BE2C (cell line): Measurements from ENCODE around the gene OSCP1.

Experiments used
- DNase-seq: peaks from one replicate; pipeline ENCODE4 v3.0.0-alpha.2; 2020
- H3K27me3 ChIP-seq: fragments of 250-450 bp; sonication (Bioruptor Pico); 2 replicates; pipeline ENCODE4 v1.5.1; 2020; ENCODE audit warnings: mild to moderate bottlenecking
- H3K36me3 ChIP-seq: fragments of 250-450 bp; sonication (Bioruptor Pico); 2 replicates; pipeline ENCODE4 v1.5.1; 2020; ENCODE audit warnings: mild to moderate bottlenecking
- H3K4me1 ChIP-seq: fragments of 250-450 bp; sonication (Bioruptor Pico); 2 replicates; pipeline ENCODE4 v1.5.1; 2020
- H3K4me3 ChIP-seq: 2 replicates; pipeline ENCODE4 v1.5.1; 2011; ENCODE audit warnings: low read depth, low read length
- H3K9me3 ChIP-seq: fragments of 250-450 bp; sonication (Bioruptor Pico); 2 replicates; pipeline ENCODE4 v1.5.1; 2020
- CTCF ChIP-seq: IDR thresholded peaks from 2 replicates; pipeline ENCODE4 v1.5.1; 2012; ENCODE audit warnings: mild to moderate bottlenecking, low read depth, low read length

The OSCP1 gene

GRCh38 chr1:36453600-36454388, 3.5 kb upstream of the OSCP1 start:
- Histone ChIP-seq H3K4me1 (no peaks in the 10 kb centered on the region), H3K36me3 (peaks cover 8% of the 10 kb centered on the region; the same call in 1 of the 2 replicates)

GRCh38 chr1:36453051-36453450, 2.8 kb upstream of the OSCP1 start:
- Histone ChIP-seq H3K4me1 (no peaks in the 10 kb centered on the region), H3K36me3 (peaks cover 8% of the 10 kb centered on the region; the same call in 1 of the 2 replicates), H3K27me3 (no peaks in the 10 kb centered on the region), H3K4me3 (no peak overlapping the region), H3K9me3 (no peaks in the 10 kb centered on the region)
- TF ChIP-seq CTCF: no peak
- no peak for DNase-seq

More at GRCh38 chr1:36453600-36454388, 3.5 kb upstream of the OSCP1 start:
- no peak overlapping the region for H3K4me3 ChIP-seq
- TF ChIP-seq CTCF: no peak
- H3K9me3 ChIP-seq: no peaks in the 10 kb centered on the region
- DNase-seq: no peak
- H3K27me3 ChIP-seq: no peaks in the 10 kb centered on the region

GRCh38 chr1:36450919-36451305, 661 bp upstream of the OSCP1 start:
- no peaks in the 10 kb centered on the region for H3K9me3 ChIP-seq
- H3K36me3 ChIP-seq: no peaks in the 10 kb centered on the region; the same call in 1 of the 2 replicates
- no peak for TF ChIP-seq CTCF
- H3K4me3 ChIP-seq: peak overlapping the region; percentile 68
- H3K4me1 ChIP-seq: no peaks in the 10 kb centered on the region
- DNase-seq: no peak
- no peaks in the 10 kb centered on the region for H3K27me3 ChIP-seq

GRCh38 chr1:36448530-36449056, 1.7 kb downstream of the OSCP1 start:
- peak; percentile 9; the same call in 1 of the 2 replicates for TF ChIP-seq CTCF
- H3K9me3 ChIP-seq: no peaks in the 10 kb centered on the region
- no peak overlapping the region for H3K4me3 ChIP-seq
- H3K4me1 ChIP-seq: no peaks in the 10 kb centered on the region
- H3K27me3 ChIP-seq: no peaks in the 10 kb centered on the region
- no peak for DNase-seq
- H3K36me3 ChIP-seq: no peaks in the 10 kb centered on the region

GRCh38 chr1:36447450-36447849, 2.8 kb downstream of the OSCP1 start:
- Histone ChIP-seq H3K4me3 (no peak overlapping the region), H3K27me3 (no peaks in the 10 kb centered on the region), H3K9me3 (no peaks in the 10 kb centered on the region), H3K36me3 (no peaks in the 10 kb centered on the region), H3K4me1 (no peaks in the 10 kb centered on the region)
- TF ChIP-seq CTCF: no peak
- no peak for DNase-seq

- TF ChIP-seq CTCF: no peak
- Histone ChIP-seq H3K4me1 (no peaks in the 10 kb centered on the region), H3K27me3 (no peaks in the 10 kb centered on the region), H3K36me3 (no peaks in the 10 kb centered on the region), H3K4me3 (no peak overlapping the region), H3K9me3 (no peaks in the 10 kb centered on the region)
- no peak for DNase-seq
These were observed 3.5 kb downstream of the OSCP1 start for GRCh38 chr1:36446746-36447145.
